Esophagus muscularis mucosa (tissue), 4 donors: Measurements from ENCODE around the gene GALM.

Experiments
- EP300 ChIP-seq: sonication (generic); formaldehyde crosslinking; IDR thresholded peaks from one replicate; pipeline ENCODE4 v1.6.1; 2017; ENCODE audit warnings: antibody characterized with exemption
- POLR2A ChIP-seq: fragments of 450-650 bp; IDR thresholded peaks from one replicate; pipeline ENCODE4 v1.6.1; 2017; ENCODE audit warnings: antibody characterized with exemption, moderate library complexity, mild to moderate bottlenecking, low read depth
- TF ChIP-seq, protein P1 (sequence below), 3 experiments: fragments of 200-600 bp in 2 of 3; fragments of 450-650 bp in 1 of 3; sonication (generic) in 2 of 3; IDR thresholded peaks; one replicate each; pipeline ENCODE4 v1.5.1; 2017 to 2019; ENCODE audit warnings: antibody characterized with exemption in 3 of 3, mild to moderate bottlenecking in 2 of 3, moderate library complexity in 1 of 3

DNA sequence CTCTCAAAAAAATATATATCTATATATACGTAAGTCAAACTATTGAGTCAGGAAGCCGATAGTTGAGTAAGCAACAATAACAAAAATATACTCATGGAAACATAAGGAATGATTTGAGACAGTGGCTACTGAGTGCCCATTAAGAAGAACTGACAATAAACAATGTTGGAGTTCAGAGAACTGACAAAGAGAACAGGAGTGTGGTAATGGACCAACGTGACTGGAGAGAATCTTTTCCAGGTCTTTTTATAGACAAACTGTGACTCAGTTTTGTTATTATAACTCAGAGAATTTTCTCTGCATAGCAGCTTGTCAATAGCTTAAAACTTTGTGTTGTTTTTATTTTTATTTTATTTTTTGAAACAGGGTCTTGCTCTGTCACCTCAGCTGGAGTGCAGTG is 4.6 kb upstream of the GALM start:
- TF ChIP-seq, protein P1, sequence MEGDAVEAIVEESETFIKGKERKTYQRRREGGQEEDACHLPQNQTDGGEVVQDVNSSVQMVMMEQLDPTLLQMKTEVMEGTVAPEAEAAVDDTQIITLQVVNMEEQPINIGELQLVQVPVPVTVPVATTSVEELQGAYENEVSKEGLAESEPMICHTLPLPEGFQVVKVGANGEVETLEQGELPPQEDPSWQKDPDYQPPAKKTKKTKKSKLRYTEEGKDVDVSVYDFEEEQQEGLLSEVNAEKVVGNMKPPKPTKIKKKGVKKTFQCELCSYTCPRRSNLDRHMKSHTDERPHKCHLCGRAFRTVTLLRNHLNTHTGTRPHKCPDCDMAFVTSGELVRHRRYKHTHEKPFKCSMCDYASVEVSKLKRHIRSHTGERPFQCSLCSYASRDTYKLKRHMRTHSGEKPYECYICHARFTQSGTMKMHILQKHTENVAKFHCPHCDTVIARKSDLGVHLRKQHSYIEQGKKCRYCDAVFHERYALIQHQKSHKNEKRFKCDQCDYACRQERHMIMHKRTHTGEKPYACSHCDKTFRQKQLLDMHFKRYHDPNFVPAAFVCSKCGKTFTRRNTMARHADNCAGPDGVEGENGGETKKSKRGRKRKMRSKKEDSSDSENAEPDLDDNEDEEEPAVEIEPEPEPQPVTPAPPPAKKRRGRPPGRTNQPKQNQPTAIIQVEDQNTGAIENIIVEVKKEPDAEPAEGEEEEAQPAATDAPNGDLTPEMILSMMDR (IDR thresholded peaks at IDR 0.05), result no peak
- no peak for TF ChIP-seq EP300
- no peak for TF ChIP-seq POLR2A
